Stomach smooth muscle (tissue), 2 donors: ENCODE results near the gene TBRG4.

ENCODE experiments used
- H3K27ac ChIP-seq: one replicate; pipeline ENCODE4 v1.7.0; 2013; ENCODE audit warnings: mild to moderate bottlenecking, low read length, inconsistent platforms
- H3K27me3 ChIP-seq, 2 donors: one replicate each; pipeline ENCODE4 v1.7.0; 2013; ENCODE audit warnings: low read length in 2 of 2; ENCODE audit not compliant: insufficient read depth in 2 of 2, control insufficient read depth in 1 of 2
- H3K36me3 ChIP-seq, 2 donors: one replicate each; pipeline ENCODE4 v1.7.0; 2013; ENCODE audit warnings: low read length in 2 of 2; ENCODE audit not compliant: control insufficient read depth in 2 of 2, insufficient read depth in 2 of 2
- H3K4me1 ChIP-seq: one replicate; pipeline ENCODE4 v1.7.0; 2013; ENCODE audit warnings: low read length; ENCODE audit not compliant: control insufficient read depth, insufficient read depth
- H3K4me3 ChIP-seq, 2 donors: one replicate each; pipeline ENCODE4 v1.7.0; 2013; ENCODE audit warnings: low read length in 2 of 2
- H3K9ac ChIP-seq, 2 donors: one replicate each; pipeline ENCODE4 v1.7.0; 2013; ENCODE audit warnings: low read length in 2 of 2, mild to moderate bottlenecking in 1 of 2
- H3K9me3 ChIP-seq, 2 donors: one replicate each; pipeline ENCODE4 v1.7.0; 2013; ENCODE audit warnings: low read length in 2 of 2; ENCODE audit not compliant: control insufficient read depth in 2 of 2
- donor health status: healthy.
- donor health status: Pancreatic carcinoma.

Gene TBRG4

GRCh38 chr7:45102785-45103712, 8.4 kb downstream of the TBRG4 start:
- Histone ChIP-seq H3K27ac (no peak overlapping the region), H3K9ac (no peak overlapping the region), H3K36me3 (peaks cover 84 to 85% of the 10 kb centered on the region in 2 donors), H3K4me3 (no peak overlapping the region), H3K27me3 (no peaks in the 10 kb centered on the region), H3K9me3 (no peaks in the 10 kb centered on the region), H3K4me1 (peaks cover 5% of the 10 kb centered on the region)

DNA sequence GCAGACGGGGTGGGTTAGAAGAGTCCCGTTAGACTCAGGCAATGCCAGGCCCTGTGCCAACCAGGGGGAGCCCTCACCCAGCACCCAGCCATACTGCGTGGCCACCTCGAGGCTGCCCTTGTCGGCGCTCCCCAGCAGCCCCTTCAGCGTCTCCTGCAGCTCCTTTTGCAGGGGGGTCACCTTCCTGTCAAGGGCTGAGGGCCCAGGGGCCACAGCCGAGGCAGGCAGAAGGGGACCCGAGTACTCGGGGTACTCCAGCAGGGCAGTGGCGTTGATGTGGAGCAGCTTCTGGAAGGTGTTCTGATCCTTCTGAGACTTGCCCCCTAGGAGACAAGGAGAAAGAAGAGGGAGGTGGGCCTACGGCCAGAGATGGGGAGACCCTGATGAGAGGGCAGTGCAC, 9.7 kb downstream of the TBRG4 start:
- Histone ChIP-seq H3K4me3 (no peak overlapping the region), H3K9ac (no peak overlapping the region), H3K36me3 (peaks cover 72 to 75% of the 10 kb centered on the region in 2 donors), H3K27ac (no peak overlapping the region), H3K27me3 (no peaks in the 10 kb centered on the region), H3K9me3 (no peaks in the 10 kb centered on the region), H3K4me1 (no peaks in the 10 kb centered on the region)

DNA sequence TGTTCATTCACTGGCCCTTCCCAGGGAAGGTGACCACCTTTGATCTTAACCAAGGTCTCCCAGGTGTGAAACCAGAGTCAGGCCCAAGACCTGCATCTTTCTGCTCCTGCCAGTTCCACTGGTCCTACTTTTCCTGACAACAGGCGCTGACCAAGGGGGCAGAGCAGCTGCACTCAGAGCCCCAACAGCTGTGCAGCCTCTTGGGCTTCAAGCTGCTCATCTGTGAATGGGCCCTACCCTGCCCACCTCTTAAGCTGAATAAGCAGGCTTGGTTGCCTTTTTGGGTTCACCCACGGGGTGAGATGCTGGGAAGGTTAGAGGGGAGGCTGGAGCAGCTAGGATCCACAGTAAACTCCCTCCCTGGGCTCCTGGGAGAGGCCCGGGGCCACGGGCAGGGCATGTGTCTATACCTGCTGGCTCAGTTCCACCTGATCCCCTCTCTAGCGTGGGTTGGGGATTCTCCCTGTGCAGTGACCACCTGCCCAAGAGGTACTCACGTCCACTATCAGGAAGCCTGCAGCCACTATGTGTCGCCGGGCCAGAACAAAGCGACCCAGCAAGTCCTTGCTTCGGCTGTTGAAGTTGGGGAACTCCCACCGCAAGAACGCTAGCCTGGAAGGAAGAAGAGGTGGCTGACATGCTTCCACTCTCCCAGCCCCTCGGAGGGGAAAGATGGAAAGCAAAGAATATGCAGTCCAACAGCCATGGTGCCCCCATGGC, 10.6 kb downstream of the TBRG4 start:
- Histone ChIP-seq H3K9ac (no peak overlapping the region), H3K36me3 (peaks cover 64 to 67% of the 10 kb centered on the region in 2 donors), H3K9me3 (no peaks in the 10 kb centered on the region), H3K4me3 (no peak overlapping the region), H3K27me3 (no peaks in the 10 kb centered on the region), H3K4me1 (no peaks in the 10 kb centered on the region), H3K27ac (no peak overlapping the region)

- H3K27ac ChIP-seq = no peak overlapping the region
- no peaks in the 10 kb centered on the region for H3K4me1 ChIP-seq
- peaks cover 56 to 59% of the 10 kb centered on the region in 2 donors for H3K36me3 ChIP-seq
- no peaks in the 10 kb centered on the region for H3K27me3 ChIP-seq
- H3K9me3 ChIP-seq = no peaks in the 10 kb centered on the region
- no peak overlapping the region for H3K9ac ChIP-seq
- H3K4me3 ChIP-seq = no peak overlapping the region
Observed at GRCh38 chr7:45099891-45100760, 11.4 kb downstream of the TBRG4 start.

DNA sequence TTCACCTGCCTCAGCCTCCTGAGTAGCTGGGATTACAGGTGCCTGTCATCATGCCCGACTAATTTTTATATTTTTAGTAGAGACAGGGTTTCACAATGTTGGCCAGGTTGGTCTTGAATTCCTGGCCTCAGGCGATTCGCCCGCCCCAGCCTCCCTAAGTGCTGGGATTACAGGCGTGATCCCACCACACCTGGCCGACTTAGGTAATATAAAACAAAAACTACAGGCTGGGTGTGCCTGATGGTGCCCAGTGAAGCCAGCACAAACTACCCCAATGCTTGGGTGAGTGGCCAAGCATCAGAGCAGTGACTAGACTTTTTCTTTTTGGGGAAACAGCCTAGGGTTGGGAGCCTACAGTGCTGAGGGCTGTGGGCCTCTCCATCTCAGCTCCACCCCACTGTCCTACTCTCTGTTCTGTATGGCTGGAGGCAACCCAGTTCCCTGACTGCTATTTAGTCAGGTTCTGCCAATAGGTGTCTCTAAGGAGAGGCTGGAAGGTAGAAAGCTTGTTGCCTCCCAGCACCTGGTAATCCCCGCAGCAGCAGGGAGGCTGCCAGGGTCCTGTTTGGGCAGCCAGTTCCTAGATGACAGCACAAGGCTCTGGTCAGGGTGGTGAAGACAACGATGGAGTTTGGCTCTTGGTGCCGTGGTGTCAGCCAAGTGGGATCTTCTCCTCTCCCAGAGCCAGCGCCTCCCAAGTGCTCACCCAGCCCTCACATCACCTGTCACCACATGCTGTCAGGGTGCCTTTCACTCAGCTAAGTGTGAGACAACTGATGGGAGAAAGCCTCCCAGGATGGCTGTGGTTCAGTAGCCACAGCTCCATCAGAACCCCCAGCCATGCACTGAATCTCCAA, 12.3 kb downstream of the TBRG4 start:
- H3K27me3 ChIP-seq = no peaks in the 10 kb centered on the region
- H3K4me1 ChIP-seq = no peaks in the 10 kb centered on the region
- H3K9ac ChIP-seq = no peak overlapping the region
- H3K9me3 ChIP-seq = no peaks in the 10 kb centered on the region
- H3K4me3 ChIP-seq = no peak overlapping the region
- no peak overlapping the region for H3K27ac ChIP-seq
- H3K36me3 ChIP-seq = peaks cover 49 to 50% of the 10 kb centered on the region in 2 donors

GRCh38 chr7:45092931-45093235, 18.6 kb downstream of the TBRG4 start:
- Histone ChIP-seq H3K4me1 (peaks cover 11% of the 10 kb centered on the region), H3K27me3 (no peaks in the 10 kb centered on the region), H3K9ac (no peak overlapping the region), H3K36me3 (no peaks in the 10 kb centered on the region), H3K9me3 (no peaks in the 10 kb centered on the region), H3K27ac (no peak overlapping the region), H3K4me3 (no peak overlapping the region)

- no peaks in the 10 kb centered on the region for H3K9me3 ChIP-seq
Observed at GRCh38 chr7:45092100-45092930, 19.2 kb downstream of the TBRG4 start.

GRCh38 chr7:45089341-45089891, 22.1 kb downstream of the TBRG4 start:
- Histone ChIP-seq H3K4me1 (peaks cover 15% of the 10 kb centered on the region), H3K36me3 (peaks cover 1 to 2% of the 10 kb centered on the region in 2 donors), H3K4me3 (peak overlapping the region; percentile 75 to 78), H3K9me3 (no peaks in the 10 kb centered on the region), H3K9ac (peak overlapping the region; percentile 59 to 64), H3K27ac (peak overlapping the region; percentile 24), H3K27me3 (no peaks in the 10 kb centered on the region)

More at GRCh38 chr7:45092100-45092930, 19.2 kb downstream of the TBRG4 start:
- peaks cover 15% of the 10 kb centered on the region for H3K4me1 ChIP-seq
- no peak overlapping the region for H3K27ac ChIP-seq
- no peak overlapping the region for H3K9ac ChIP-seq
- H3K4me3 ChIP-seq = no peak overlapping the region
- no peaks in the 10 kb centered on the region for H3K27me3 ChIP-seq
- H3K36me3 ChIP-seq = no peaks in the 10 kb centered on the region

DNA sequence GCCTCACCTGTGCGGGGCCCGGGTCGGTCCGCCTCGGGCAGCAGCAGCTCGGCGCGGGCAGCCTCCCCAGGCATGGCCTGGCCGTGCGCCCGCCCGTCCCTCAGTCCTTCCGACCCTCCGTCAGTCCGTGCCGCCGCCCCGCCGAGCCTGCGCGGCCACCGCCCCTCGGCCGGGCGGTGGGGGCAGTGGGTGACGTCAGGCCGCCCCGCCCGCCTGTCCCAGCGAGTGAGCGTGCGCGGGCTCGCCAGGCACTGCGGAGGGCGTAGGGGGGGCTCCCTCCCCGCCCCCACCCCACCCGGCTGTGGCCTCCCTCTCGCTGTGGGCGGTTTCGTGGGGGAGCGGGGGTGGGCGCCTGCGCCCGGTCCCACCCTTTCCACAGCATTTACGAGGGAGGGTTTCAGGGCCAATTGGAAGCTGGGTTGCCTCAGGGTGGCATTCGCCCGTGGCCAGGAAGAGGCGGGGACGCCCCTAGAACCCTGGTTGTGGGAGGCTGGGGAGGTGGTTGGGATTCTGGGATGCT, 22.6 kb downstream of the TBRG4 start, which contains the start of gene NACAD:
Gene NACAD (minus strand): TSS at position 149 of the 520 bp plus-strand sequence. CDS start 75 bp downstream, at position 74.
- Histone ChIP-seq H3K27me3 (no peaks in the 10 kb centered on the region), H3K9ac (peak within 1 kb of the TSS; percentile 59 to 64), H3K4me1 (peaks cover 15% of the 10 kb centered on the region), H3K27ac (peak within 1 kb of the TSS; percentile 70), H3K4me3 (peak within 1 kb of the TSS; percentile 75 to 78), H3K36me3 (peaks cover 2% of the 10 kb centered on the region in 2 donors), H3K9me3 (no peaks in the 10 kb centered on the region)
